Epithelial cell of prostate (primary cell): ENCODE data around the gene GKN2.
"Not testable (repeated sequence)": the region's sequence is repeated elsewhere in the genome, so short reads cannot be mapped to it uniquely, and the experiment has no call there.

Experiments
- DNase-seq: peaks from one replicate; pipeline ENCODE4 v3.0.0-alpha.2; 2011; ENCODE audit warnings: low read depth, low spot score
- H3K27ac ChIP-seq: fragments of 450-650 bp; 2 replicates; pipeline ENCODE4 v1.5.1; 2017; ENCODE audit warnings: mild to moderate bottlenecking

GKN2 gene

DNA sequence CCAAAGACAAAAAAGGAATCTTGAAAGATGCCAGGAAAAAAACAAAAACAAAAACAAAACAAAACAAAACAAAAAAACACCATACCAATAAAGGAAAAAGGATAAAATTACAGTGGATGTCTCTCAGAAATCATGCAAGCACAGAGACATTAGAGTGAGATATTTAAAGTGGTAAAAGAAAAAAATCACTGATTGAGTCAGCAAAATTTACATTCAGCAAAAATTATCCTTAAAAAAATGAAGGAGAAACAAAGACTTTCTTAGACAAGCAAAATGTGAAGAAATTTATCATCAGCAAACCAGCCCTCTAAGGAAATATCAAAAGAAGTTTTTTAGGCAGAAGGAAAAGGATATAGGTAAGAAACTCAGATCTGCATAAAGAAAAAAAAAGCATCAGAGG lies 11.6 kb upstream of the GKN2 start:
- no peak for DNase-seq
- no peak overlapping the region for H3K27ac ChIP-seq

DNA sequence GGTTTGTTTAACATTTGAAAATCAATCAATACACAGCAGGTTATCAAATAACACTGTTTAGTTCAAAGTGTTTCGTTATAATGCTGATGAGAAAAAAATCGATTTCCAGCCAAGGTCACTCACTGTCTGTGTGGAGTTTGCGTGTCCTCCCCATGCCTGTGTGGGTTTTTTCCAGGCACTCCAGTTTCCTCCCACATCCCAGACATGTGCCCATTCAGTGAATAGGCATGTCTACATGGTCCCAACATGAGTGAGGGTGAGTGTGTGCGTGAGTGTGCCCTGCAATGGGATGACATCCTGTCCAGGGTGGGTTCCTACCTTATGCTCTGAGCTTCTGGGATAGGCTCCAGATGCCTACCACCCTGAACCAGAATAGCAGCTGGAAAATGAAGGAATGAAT lies 8.7 kb upstream of the GKN2 start:
- H3K27ac ChIP-seq = no peak overlapping the region
- no peak for DNase-seq

DNA sequence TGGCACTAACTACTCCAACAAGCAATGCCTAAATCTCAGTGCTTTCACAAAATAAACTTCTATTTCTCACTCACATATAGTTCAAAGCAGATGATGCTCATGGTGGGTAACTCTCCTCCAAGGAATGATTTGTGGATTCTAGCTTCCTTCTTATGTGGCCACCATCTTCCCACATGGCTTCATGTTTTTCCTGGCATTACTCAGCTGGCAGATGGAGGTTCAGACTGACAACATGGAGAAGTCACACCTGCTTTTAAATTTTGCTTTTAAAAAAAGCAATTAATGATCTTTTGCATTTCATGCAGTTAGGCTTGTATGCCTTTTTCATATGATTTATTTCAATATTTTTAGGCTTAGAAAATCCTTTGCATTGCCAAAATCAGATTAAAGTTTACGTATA lies 6.3 kb upstream of the GKN2 start:
- no peak for DNase-seq

DNA sequence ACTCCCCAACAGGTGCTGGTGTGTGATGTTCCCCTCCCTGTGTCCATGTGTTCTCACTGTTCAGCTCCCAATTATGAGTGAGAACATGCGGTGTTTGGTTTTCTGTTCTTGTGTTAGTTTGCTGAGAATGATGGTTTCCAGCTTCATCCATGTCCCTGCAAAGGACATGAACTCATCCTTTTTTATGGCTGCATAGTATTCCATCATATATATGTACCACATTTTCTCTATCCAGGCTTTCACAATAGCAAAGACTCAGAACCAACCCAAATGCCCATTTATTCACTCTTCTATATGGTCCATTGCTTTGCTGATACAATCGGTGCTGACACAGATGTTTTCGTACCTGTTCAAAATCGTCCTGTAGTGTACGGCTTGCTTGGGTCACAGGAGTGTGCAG lies 2.7 kb upstream of the GKN2 start:
- not testable (repeated sequence) for DNase-seq, H3K27ac ChIP-seq

More for the DNA sequence above, 6.3 kb upstream of the GKN2 start:
- H3K27ac ChIP-seq = no peak overlapping the region

DNA sequence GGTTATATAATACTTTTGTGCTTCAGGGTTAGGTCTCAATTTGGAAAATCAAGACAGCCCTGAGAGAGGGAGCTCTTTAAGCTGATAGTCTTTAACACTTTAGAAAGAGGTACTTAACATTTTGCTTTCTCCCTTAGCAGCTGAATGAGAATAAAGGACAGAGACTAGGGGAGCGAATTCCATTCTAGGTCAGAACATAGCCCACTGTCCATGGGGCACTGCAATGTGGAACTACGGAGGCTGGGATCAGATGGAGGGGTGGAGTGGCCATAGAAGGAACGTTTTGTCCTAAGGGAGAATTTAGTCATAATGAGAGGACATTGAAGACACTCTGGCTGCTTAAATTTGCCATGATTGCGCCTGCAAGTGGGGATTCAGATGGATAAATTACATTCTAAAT lies 794 bp downstream of the GKN2 start:
- DNase-seq = no peak
- H3K27ac ChIP-seq = no peak overlapping the region

DNA sequence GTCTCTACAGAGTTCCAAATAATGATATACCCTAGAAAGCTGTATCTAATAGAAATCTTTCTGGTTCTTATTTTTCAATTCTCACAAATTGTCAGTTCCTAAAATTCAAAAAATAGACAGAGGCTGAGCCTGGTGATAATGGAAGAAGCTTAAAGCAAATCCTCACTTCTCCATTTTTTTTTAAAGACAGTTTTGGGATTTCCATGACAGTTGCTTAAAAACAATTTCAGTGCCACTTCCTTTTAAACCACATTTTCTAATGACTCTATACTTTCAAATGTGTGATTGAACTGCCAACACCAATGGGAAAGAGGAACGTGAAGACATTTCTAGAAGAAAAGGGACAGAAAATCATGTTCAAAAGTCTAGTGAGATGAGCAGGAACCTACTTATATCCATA lies 4.0 kb downstream of the GKN2 start:
- DNase-seq = no peak
- no peak overlapping the region for H3K27ac ChIP-seq

DNA sequence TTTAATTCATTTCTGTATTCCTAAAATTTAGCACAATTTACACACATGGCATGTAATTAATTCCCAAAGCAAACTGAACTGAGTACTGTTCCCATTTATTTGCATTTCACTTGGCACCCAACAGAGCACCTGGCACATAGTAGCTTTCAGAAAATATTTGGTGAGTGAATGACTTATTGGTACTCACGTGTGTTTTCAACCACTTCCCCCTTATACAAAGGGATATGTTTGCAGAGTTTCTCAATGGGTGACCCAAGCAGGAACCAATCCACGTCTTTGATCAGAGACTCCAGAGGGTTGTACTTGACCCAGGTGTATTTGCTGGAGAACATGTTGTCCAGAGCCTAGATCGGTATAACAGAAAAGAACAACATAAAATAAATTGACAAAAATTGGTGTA lies 6.6 kb downstream of the GKN2 start:
- no peak for DNase-seq
- no peak overlapping the region for H3K27ac ChIP-seq

DNA sequence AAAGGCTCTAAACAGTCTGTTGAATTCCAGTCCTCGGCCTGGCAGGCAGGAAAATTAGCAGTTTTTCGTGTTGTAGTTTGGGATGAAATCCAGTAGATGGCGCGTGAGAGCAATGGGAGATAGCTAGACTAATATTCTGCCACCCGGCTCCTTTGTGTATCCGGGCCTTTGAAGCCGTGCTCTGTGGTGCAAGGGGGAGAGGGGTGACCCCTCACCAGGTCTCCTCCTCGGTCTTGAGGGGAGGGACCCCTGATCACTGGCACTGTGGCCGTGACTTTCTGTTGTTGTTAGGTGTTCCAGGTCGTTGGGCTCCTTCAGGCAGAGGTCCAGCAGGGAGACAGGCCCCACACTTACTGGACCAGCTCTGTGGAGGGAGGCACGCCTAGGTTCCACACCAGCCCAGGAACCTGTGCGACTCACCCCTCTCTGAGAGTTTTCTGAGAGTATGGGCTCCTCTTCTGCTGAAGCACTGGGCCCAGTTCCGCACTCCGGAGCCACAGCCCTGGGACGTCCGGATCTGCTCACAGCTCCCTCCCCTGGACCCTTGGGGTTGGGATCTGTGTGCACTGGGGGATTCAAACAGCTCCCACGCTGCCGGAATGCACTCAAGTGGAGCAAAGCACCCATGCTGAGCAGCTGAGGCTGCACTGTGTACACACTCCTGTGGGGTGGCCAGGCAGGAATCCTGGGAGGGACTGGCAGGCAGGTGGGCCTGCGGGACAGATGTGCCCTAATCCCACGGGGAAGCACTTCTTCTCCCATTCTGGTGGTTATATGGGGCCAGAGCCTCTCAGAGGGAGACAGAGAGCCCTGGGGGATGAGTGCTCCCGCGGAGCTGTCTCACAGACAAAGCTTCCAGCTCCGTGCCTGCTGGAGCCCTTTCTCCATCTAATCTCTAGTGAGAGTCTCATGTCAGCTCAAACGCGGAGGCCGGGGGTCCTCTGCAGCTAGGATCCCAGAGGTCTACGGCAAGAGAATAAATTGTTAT lies 8.8 kb downstream of the GKN2 start:
- DNase-seq = no peak
- H3K27ac ChIP-seq = no peak overlapping the region

DNA sequence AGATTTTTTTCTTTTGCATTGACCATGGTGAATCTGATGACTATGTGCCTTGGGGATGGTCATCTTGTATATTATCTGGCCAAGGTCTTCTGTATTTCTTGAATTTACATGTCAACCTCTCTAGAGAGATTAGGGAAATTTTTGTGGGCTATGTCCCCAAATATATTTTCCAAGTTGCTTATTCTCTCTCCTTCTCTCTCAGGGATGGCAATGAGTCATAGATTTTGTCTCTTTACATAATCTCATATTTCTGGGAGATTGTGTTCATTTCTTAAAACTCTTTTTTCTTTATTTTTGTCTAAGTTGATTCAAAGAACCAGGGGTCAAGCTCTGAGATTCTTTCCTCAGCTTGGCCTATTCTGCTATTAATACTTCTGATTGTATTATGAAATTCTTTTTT lies 9.9 kb downstream of the GKN2 start:
- no peak for DNase-seq
- H3K27ac ChIP-seq = no peak overlapping the region

DNA sequence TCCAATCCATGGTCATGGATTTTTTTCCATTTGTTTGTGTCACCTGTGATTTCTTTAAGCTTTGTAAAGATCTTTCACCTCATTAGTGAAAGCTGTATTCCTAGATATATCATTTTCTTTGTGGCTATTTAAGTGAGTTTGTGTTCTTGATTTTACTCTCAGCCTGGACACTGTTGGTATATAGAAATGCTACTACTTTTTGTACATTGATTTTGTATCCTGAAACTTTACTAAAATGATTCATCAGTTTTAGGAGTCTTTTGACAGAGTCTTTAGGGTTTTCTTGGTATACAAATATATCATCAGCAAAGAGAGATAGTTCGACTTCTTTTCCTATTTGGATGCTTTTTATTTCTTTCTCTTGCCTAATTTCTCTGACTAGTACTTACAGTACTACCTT lies 12.3 kb downstream of the GKN2 start:
- H3K27ac ChIP-seq = no peak overlapping the region
- no peak for DNase-seq

DNA sequence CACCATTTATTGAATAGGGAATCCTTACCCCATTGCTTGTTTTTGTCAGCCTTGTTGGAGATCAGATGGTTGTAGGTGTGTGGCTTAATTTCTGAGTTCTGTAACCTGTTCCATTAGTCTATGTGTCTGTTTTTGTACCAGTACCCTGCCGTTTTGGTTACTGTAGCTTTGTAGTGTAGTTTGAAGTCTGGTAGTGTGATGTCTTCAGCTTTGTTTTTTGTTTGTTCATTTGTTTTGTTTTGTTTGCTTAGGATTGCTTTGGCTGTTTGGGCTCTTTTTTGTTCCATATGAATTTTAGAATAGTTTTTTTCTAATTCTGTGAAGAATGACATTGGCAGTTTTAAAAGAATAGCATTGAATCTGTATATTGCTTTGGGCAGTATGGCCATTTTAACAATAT lies 12.7 kb downstream of the GKN2 start:
- H3K27ac ChIP-seq = no peak overlapping the region
- DNase-seq = no peak

DNA sequence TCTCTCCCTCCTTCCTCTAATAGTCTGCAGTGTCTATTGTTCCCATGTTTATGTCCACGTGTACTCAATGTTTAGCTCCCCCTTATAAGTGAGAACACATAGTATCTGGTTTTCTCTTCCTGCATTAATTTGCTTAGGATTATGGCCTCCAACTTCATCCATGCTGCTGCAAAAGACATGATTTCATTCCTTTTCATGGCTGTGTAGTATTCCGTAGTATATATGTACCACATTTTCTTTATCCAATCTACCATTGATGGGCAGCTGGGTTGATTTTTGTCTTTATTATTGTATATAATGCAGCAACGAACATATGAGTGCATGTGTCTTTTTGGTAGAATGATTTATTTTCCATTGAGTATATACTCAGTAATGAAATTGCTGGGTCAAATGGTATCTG lies 13.8 kb downstream of the GKN2 start:
- H3K27ac ChIP-seq = no peak overlapping the region
- DNase-seq = no peak

DNA sequence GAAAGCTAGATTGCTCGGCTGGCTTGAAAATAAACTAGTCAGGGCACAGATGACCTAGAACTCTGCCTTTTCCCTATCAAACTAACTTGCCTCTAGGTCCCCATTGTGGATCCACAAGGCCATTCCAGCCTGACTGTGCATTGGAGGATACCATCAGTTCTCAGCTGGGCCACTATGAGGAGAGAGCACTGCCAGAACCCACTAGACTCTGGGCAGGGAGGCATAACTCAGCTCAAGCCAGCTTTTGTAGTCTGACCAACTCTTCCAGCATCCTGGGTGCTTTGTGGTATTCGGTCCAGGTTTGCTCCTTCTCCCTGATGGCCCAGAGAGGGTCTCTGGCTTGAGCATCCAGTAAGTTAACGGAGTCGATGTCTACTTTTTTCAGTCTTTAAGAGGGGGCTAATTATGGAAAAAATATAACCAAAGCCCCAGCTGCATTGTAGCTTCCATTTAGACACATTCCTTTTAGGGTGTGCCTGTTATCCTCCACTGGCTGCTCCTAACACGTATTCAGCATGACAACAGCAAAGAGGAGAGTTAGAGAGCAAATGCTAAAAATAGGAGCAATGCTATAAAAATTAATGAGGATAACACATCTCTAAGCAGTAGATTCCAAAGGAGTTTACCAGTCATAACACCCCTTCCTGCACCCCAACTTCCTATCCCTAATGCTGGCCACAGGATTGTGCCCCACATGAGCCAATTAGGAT lies 15.2 kb downstream of the GKN2 start:
- DNase-seq = no peak
- peak overlapping the region; percentile 74 for H3K27ac ChIP-seq

DNA sequence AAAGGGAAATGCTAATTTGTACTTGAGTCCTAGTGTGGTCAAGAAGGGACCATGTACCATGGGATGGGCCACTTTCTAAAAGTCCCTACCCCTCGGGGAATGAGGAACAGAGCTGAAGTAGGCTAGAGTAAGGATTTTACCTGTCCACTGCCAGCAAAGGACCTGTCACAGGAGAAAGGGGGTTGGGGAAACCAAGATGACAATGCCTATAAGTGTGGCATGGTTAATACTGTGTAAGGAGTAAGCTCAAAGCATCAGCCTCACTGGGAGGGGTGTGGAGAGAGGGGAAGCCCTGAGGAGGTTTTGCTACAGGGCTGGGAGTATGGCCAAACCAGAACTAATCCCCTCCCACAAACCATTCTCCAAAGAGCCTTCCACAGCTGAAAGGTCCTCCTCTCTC lies 15.8 kb downstream of the GKN2 start:
- DNase-seq = no peak
- H3K27ac ChIP-seq = peak overlapping the region; percentile 74

DNA sequence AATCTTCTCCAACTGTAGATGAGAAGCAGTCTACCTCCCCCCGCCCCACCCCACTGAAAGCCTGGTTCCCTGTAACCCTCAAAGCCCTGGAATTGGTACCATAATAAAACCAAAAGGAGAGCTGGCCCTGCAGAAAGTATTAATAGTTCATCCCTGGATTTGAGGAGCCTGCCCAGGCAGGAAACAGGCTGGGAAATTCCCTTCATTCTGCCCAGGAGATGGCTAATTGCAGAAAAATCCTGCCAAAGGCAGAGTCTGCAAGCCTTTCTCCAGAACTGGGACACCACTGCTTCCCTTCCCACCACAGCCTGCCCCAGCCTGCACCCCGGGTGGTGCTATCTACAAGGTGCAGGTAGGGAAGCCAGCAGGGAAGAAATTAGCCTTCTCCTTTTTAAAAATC lies 16.3 kb downstream of the GKN2 start:
- DNase-seq = peak; percentile 61
- H3K27ac ChIP-seq = peak overlapping the region; percentile 74

DNA sequence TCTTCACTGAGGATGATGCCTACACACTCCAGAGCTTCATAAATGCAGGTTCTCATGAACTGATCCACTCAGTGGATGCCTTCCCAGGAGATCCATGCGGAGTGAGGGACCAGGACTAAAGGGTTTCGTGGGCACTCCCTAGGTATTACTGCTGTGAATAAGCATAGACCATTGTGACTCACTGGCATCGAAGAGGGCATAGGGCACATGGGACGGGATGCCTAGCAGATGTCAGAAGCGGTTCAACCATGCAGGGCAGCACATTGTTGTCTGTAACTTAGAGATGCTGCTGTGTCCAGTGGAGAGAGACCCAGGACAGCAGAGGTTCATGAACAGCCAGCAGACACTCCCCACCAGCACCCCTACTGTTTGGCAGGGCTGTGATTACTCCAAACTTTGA lies 17.2 kb downstream of the GKN2 start:
- no peak for DNase-seq
- H3K27ac ChIP-seq = no peak overlapping the region

DNA sequence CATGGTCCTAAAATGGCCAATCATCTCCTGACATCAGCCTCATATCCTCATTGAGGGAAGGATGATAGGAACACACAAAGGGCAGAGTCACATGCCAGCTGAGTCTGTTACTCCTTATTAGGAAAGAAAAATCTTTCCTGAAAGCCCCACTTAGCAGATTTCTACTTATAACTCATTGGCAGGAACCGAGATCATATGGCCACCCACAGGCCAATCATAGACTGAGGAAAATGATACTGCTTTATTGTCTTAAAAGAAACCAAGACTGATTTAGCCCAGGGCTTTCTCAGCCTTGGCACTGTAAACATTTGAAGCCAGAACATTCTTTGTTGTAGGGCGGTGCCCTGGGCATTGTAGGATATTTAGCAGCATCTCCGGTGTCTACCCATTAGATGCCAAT lies 18.7 kb downstream of the GKN2 start:
- DNase-seq = no peak
- no peak overlapping the region for H3K27ac ChIP-seq

DNA sequence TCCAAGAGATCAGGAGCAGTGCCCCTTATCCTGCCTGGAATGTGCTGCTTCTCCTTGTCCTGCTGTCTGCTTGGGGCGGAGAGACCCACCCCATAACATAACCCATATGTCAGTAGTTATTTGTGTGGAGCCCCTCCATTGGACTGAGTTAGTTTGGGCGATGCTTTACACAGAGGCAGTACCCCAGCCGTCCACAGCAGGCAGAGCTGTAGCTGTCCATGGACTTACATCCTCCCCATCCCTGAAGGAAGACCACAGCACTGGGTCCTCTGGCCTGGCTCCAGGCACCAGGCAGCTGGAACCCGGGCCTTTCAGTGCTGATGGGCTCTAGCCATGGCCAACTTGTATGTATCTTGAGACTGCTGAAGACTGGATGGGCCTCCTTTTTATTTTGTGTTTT lies 20.3 kb downstream of the GKN2 start:
- H3K27ac ChIP-seq = no peak overlapping the region
- DNase-seq = no peak

DNA sequence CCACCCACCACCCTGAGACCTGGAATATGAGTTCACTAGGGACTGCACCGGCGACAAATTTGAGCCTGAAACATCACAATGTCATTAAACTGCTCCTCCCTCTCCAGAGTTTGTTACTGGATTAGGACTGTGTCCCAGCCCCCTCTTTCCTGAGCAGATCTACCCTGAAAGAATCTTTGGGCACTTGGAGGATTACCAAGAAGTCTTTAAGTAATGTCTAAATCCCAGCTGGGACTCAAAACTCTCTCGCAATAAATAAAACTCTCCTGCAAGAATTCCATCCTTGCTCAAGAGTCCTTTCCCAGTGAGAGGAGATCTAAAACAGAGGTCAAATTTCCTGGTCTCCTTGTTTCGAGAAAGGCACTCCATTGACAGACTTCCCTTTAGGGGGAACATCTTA lies 20.9 kb downstream of the GKN2 start:
- no peak overlapping the region for H3K27ac ChIP-seq
- no peak for DNase-seq

DNA sequence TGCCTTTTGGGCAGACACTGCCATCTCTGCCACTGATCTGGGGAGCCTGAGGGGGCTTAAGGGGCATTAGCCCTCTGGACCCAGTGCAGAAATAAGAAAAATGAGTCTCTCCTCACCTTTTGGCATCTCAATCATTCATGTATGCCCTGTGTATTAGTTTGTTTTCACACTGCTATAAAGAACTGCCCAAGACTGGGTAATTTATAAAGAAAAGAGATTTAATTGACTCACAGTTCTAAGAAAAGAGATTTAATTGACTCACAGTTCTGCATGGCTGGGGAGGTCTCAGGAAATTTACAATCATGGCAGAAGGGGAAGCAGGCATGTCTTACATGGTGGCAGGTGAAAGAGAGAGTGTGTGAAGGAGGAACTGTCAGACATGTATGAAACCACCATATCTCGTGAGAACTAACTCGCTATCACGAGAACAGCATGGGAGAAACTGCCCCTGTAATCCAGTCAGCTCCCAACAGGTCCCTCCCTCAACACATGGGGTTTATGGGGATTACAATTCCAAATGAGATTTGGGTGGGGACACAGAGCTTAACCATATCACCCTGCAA lies 21.5 kb downstream of the GKN2 start:
- no peak overlapping the region for H3K27ac ChIP-seq

DNA sequence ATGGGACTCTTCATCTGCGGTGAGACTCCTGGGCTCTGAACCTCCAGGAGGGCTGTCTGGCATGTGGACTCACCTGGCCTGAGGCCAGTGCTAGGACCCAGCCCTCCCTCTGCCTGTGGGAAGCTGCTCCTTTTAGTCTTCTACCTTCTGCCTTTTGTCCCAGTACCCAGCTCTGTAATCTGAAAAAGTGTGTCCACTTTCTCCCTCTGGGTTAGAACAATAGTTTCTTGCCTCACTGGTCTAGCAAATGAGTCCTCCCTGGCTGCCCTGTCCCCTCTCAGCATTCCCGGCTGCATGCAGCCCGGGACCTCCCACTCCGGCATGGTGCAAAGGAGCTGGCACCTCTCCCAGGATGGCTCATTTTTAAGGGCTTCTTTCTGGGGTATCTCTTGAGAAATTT lies 25.9 kb downstream of the GKN2 start:
- H3K27ac ChIP-seq = no peak overlapping the region
- no peak for DNase-seq

More for the DNA sequence above, 21.5 kb downstream of the GKN2 start:
- DNase-seq = no peak
